ENCODE data around the gene EPRS1. TPM values are rescaled to one million over a fixed set of nuclear protein-coding genes. Genes with fewer than 3 reads are reported as not detected.

The EPRS1 gene
- total RNA-seq, 4 donors from 2014 or later, result 31.6 to 69.8 (median 51.9) TPM

GRCh38 chr1:220003015-220003414 lies 43.3 kb downstream of the EPRS1 start:
- TF ChIP-seq POLR2A (IDR thresholded peaks at IDR 0.05), result no peak
- TF ChIP-seq CTCF (IDR thresholded peaks at IDR 0.05), result no peak
- peaks cover 4 to 99% (median 25%) of the 10 kb centered on the region in 3 donors for H3K36me3 ChIP-seq
- no peaks in the 10 kb centered on the region for H3K4me1 ChIP-seq
- no peak for DNase-seq
- no peaks in the 10 kb centered on the region for H3K27me3 ChIP-seq
- 91 to 97% methylated on average over 1 of the region's 1 CpG for WGBS, 2 donors
- intact Hi-C loops (cut with DNase I), result no loop called here
- H3K4me3 ChIP-seq, result no peak overlapping the region
- no peak overlapping the region for H3K27ac ChIP-seq
- H3K9me3 ChIP-seq, result no peaks in the 10 kb centered on the region

GRCh38 chr1:220001095-220001501 lies 45.2 kb downstream of the EPRS1 start:
- TF ChIP-seq CTCF (IDR thresholded peaks at IDR 0.05), result no peak
- intact Hi-C loops (cut with DNase I), result no loop called here
- H3K4me3 ChIP-seq, result no peak overlapping the region
- H3K4me1 ChIP-seq, result no peaks in the 10 kb centered on the region
- no peak overlapping the region for H3K27ac ChIP-seq
- no peaks in the 10 kb centered on the region for H3K27me3 ChIP-seq
- WGBS, 2 donors, result 90 to 91% methylated on average over 4 of the region's 4 CpGs
- H3K9me3 ChIP-seq, result no peaks in the 10 kb centered on the region
- no peak for DNase-seq
- peaks cover 4 to 100% (median 35%) of the 10 kb centered on the region in 3 donors for H3K36me3 ChIP-seq

GRCh38 chr1:219999821-220000220 lies 46.5 kb downstream of the EPRS1 start:
- peaks cover 4 to 100% (median 34%) of the 10 kb centered on the region in 3 donors for H3K36me3 ChIP-seq
- 72 to 82% methylated on average over 4 of the region's 4 CpGs for WGBS, 2 donors

More at GRCh38 chr1:219999821-220000220, 46.5 kb downstream of the EPRS1 start:
- H3K27ac ChIP-seq, result no peak overlapping the region
- no peaks in the 10 kb centered on the region for H3K27me3 ChIP-seq
- H3K4me3 ChIP-seq, result no peak overlapping the region
- intact Hi-C loops (cut with DNase I), result no loop called here
- no peak for DNase-seq
- TF ChIP-seq CTCF (IDR thresholded peaks at IDR 0.05) (no peak), POLR2A (IDR thresholded peaks at IDR 0.05) (no peak)
- H3K9me3 ChIP-seq, result no peaks in the 10 kb centered on the region
- H3K4me1 ChIP-seq, result no peaks in the 10 kb centered on the region

Other genes with a start within 250 kb of the EPRS1 start
- gene SLC30A10, start 117.9 kb downstream of the EPRS1 start, total RNA-seq, result not detected
- 10 to 100 TPM; 18.1 to 37.3 (median 23.3) TPM for gene BPNT1, start 43.3 kb upstream of the EPRS1 start, total RNA-seq
- 10 to 100 TPM; 43.6 to 85.1 (median 61.7) TPM for gene IARS2, start 47.6 kb upstream of the EPRS1 start, total RNA-seq
- gene RAB3GAP2, start 225.9 kb upstream of the EPRS1 start, total RNA-seq, result 10 to 100 TPM; 13.8 to 28.0 (median 20.4) TPM